SK-N-SH treated with all-trans-retinoic acid at 6 μM for 48 hours (cell line): Measurements from ENCODE around the gene KCNAB3.

ENCODE experiments used
- ATAC-seq: fragments of 200-7000 bp; cut with Tn5 transposase; 3 replicates; pipeline ENCODE4 v1.9.1; 2020; ENCODE audit warnings: mild to moderate bottlenecking, moderate library complexity
- ARNTL ChIP-seq: fragments of 450-650 bp; formaldehyde crosslinking; IDR thresholded peaks from 2 replicates; pipeline ENCODE4 v1.5.0; 2020; ENCODE audit warnings: low read depth, mild to moderate bottlenecking, moderate library complexity, borderline replicate concordance
- CREB5 ChIP-seq: fragments of 250-450 bp; sonication (Bioruptor Pico); IDR thresholded peaks from 2 replicates; pipeline ENCODE4 v1.5.1; 2020; ENCODE audit warnings: low read depth, mild to moderate bottlenecking, moderate library complexity
- CSDC2 ChIP-seq: fragments of 250-450 bp; sonication (Bioruptor Pico); IDR thresholded peaks from 2 replicates; pipeline ENCODE4 v1.5.0; 2020; ENCODE audit warnings: mild to moderate bottlenecking, moderate library complexity
- CSRNP3 ChIP-seq: fragments of 250-450 bp; sonication (Bioruptor Pico); IDR thresholded peaks from 2 replicates; pipeline ENCODE4 v1.5.1; 2021; ENCODE audit warnings: mild to moderate bottlenecking, moderate library complexity
- ESRRG ChIP-seq: fragments of 250-450 bp; sonication (Bioruptor Pico); IDR thresholded peaks from 2 replicates; pipeline ENCODE4 v1.6.1; 2021; ENCODE audit warnings: mild to moderate bottlenecking
- GLIS3 ChIP-seq: fragments of 250-450 bp; sonication (Bioruptor Pico); IDR thresholded peaks from 2 replicates; pipeline ENCODE4 v1.5.0; 2020; ENCODE audit warnings: mild to moderate bottlenecking, moderate library complexity
- ISL1 ChIP-seq: fragments of 250-450 bp; sonication (Bioruptor Pico); IDR thresholded peaks from 2 replicates; pipeline ENCODE4 v2.1.2; 2022; ENCODE audit warnings: mild to moderate bottlenecking, moderate library complexity
- OSR1 ChIP-seq: fragments of 250-450 bp; sonication (Bioruptor Pico); IDR thresholded peaks from 2 replicates; pipeline ENCODE4 v1.8.0; 2022; ENCODE audit warnings: moderate library complexity, mild to moderate bottlenecking, inconsistent platforms
- PATZ1 ChIP-seq: fragments of 250-450 bp; sonication (Bioruptor Pico); IDR thresholded peaks from 2 replicates; pipeline ENCODE4 v1.8.0; 2020; ENCODE audit warnings: mild to moderate bottlenecking, moderate library complexity, borderline replicate concordance
- POU6F1 ChIP-seq: fragments of 250-450 bp; sonication (Bioruptor Pico); IDR thresholded peaks from 2 replicates; pipeline ENCODE4 v1.8.0; 2021; ENCODE audit warnings: low read depth, mild to moderate bottlenecking, moderate library complexity, borderline replicate concordance
- PPARA ChIP-seq: fragments of 250-450 bp; sonication (Bioruptor Pico); IDR thresholded peaks from 2 replicates; pipeline ENCODE4 v1.5.0; 2020; ENCODE audit warnings: mild to moderate bottlenecking, borderline replicate concordance
- RARB ChIP-seq: fragments of 250-450 bp; sonication (Bioruptor Pico); IDR thresholded peaks from 2 replicates; pipeline ENCODE4 v1.8.0; 2021; ENCODE audit warnings: mild to moderate bottlenecking, moderate library complexity
- SNAI2 ChIP-seq: fragments of 250-450 bp; sonication (Bioruptor Pico); IDR thresholded peaks from 2 replicates; pipeline ENCODE4 v1.5.0; 2020; ENCODE audit warnings: mild to moderate bottlenecking, moderate library complexity
- TCF4 ChIP-seq: fragments of 250-450 bp; sonication (Bioruptor Pico); IDR thresholded peaks from 2 replicates; pipeline ENCODE4 v1.8.0; 2021; ENCODE audit warnings: mild to moderate bottlenecking, moderate library complexity, borderline replicate concordance
- TOX ChIP-seq: fragments of 250-450 bp; sonication (Bioruptor Pico); IDR thresholded peaks from 2 replicates; pipeline ENCODE4 v1.8.0; 2021; ENCODE audit warnings: mild to moderate bottlenecking, moderate library complexity, borderline replicate concordance
- ZC3H10 ChIP-seq: fragments of 250-450 bp; sonication (Bioruptor Pico); IDR thresholded peaks from 2 replicates; pipeline ENCODE4 v1.5.1; 2021; ENCODE audit warnings: mild to moderate bottlenecking, moderate library complexity
- ZFP3 ChIP-seq: fragments of 250-450 bp; sonication (Bioruptor Pico); IDR thresholded peaks from 2 replicates; pipeline ENCODE4 v1.5.0; 2020; ENCODE audit warnings: mild to moderate bottlenecking, moderate library complexity
- ZNF565 ChIP-seq: fragments of 450-650 bp; formaldehyde crosslinking; conservative IDR thresholded peaks from 2 replicates; pipeline ENCODE4 v1.5.0; 2020; ENCODE audit warnings: low read depth, mild to moderate bottlenecking, moderate library complexity
- ZNF70 ChIP-seq: fragments of 450-650 bp; formaldehyde crosslinking; IDR thresholded peaks from 2 replicates; pipeline ENCODE4 v1.5.0; 2020; ENCODE audit warnings: mild to moderate bottlenecking, moderate library complexity
- ZNF8 ChIP-seq: fragments of 450-650 bp; formaldehyde crosslinking; IDR thresholded peaks from 2 replicates; pipeline ENCODE4 v1.5.0; 2020; ENCODE audit warnings: mild to moderate bottlenecking, moderate library complexity

KCNAB3 gene

GRCh38 chr17:7967751-7968150 is 38.1 kb upstream of the KCNAB3 start:
- TF ChIP-seq ZNF70 (CRISPR knock-in tag) (no peak), ZFP3 (CRISPR knock-in tag) (no peak), ZNF8 (CRISPR knock-in tag) (no peak), RARB (CRISPR knock-in tag) (no peak), OSR1 (no peak), ZNF565 (CRISPR knock-in tag) (no peak), PPARA (CRISPR knock-in tag) (no peak), PATZ1 (CRISPR knock-in tag) (no peak), SNAI2 (CRISPR knock-in tag) (no peak), CSRNP3 (CRISPR knock-in tag) (no peak), CSDC2 (no peak), TOX (CRISPR knock-in tag) (no peak), POU6F1 (CRISPR knock-in tag) (no peak), ISL1 (CRISPR knock-in tag) (no peak), ZC3H10 (CRISPR knock-in tag) (no peak), GLIS3 (CRISPR knock-in tag) (no peak), CREB5 (no peak), TCF4 (CRISPR knock-in tag) (no peak)
- no peak for ATAC-seq

- TF ChIP-seq ESRRG (CRISPR knock-in tag) = no peak
- no peak for TF ChIP-seq SNAI2 (CRISPR knock-in tag)
- TF ChIP-seq ZFP3 (CRISPR knock-in tag) = no peak
- TF ChIP-seq ZC3H10 (CRISPR knock-in tag) = no peak
- TF ChIP-seq GLIS3 (CRISPR knock-in tag) = no peak
- no peak for TF ChIP-seq TCF4 (CRISPR knock-in tag)
- no peak for TF ChIP-seq RARB (CRISPR knock-in tag)
- TF ChIP-seq ARNTL = no peak
- no peak for TF ChIP-seq TOX (CRISPR knock-in tag)
- no peak for TF ChIP-seq ZNF8 (CRISPR knock-in tag)
- TF ChIP-seq ZNF565 (CRISPR knock-in tag) = no peak
- TF ChIP-seq POU6F1 (CRISPR knock-in tag) = no peak
- no peak for TF ChIP-seq OSR1
- no peak for TF ChIP-seq PATZ1 (CRISPR knock-in tag)
- TF ChIP-seq CREB5 = no peak
- no peak for ATAC-seq
Observed at GRCh38 chr17:7961421-7961820, 31.8 kb upstream of the KCNAB3 start.
